Stimulated activated CD4-positive, alpha-beta T cell treated with anti-CD3 and anti-CD28 coated beads, Interleukin-12 subunit alpha, Interleukin-12 subunit beta, amount 100 ng/mL, for 4 hours (primary cell): Measurements from ENCODE around the gene SLCO3A1.
"Not testable (repeated sequence)": the region's sequence is repeated elsewhere in the genome, so short reads cannot be mapped to it uniquely, and the experiment has no call there.

ENCODE experiments used
- DNase-seq: peaks from one replicate; pipeline ENCODE4 v3.0.0-alpha.2; 2020

Gene SLCO3A1

GRCh38 chr15:91942720-91943394 lies 89.3 kb downstream of the SLCO3A1 start:
- peak; percentile 11 for DNase-seq

- DNase-seq = no peak
Observed at GRCh38 chr15:91944331-91944730, 90.8 kb downstream of the SLCO3A1 start.

DNA sequence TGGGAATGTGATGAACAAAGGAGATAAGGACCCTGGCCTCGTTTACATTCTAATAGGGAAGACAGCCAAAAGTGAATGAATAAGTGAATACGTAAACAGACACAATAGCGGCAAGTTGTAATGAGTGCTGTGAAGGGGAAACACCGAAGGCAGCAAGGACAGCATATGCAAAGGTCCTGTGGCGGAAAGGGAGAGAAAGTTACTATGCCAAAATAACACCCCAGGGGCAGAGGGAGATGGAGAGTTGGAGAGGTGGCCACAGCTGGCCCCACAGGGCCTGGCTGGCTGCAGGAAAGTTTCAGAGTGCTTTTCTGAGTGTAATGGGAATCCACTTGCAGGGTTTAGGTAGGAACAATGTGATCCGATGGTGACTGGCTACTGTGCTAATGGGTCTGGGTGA lies 91.9 kb downstream of the SLCO3A1 start:
- no peak for DNase-seq

DNA sequence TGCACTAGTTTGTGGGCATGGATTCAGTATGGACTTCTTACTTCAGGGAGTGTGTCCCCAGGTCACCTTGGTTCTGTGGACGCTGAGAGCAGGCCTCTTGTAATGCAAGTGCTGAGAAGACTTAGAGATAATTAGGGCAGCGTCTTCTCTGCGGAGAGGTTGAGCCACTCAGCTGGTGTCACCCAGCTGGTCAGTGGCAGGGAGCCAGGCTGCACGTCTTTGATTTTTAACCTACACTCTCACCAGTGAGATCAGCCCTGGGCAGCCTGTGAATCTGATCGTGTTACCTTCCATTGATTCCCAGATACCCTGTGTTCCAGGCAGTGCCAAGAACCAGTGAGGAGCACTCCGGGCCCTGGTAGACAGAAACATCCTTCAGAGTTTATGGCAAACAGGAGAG lies 92.6 kb downstream of the SLCO3A1 start:
- no peak for DNase-seq

DNA sequence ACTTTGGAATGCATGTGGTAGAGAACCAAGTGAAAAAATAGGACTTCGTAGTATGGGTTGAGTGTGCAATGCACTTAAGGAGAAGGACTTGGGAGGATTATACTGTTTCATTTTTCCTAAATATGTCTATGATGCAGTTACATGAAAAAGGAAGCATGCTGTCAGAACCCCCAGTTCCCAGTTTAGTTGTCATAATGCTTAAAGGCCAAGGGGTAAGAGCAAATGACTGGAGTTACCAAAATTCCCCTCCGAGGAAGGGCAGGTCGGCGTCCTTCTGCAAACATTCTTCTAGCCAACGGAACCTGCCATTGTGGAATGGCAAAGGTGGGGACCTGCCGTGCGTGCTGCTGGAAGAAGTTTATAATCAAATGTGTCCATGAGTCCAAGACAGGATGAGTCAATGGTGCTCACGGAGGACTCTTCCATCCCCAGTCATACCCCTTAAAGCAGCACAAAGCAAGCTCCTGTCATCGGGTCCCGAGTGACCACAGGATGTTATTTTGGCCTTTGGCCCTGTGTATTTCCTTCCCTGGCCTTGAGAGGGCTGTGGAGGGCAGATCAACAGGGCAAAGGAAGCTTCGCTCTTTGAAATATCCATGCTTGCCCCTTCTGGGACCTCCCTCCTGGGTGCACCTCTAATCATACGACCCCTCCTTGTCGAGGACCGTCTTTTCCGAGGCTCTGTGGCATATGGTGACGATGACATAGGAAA lies 93.2 kb downstream of the SLCO3A1 start:
- no peak for DNase-seq

- no peak for DNase-seq
Observed at GRCh38 chr15:91947293-91947679, 93.8 kb downstream of the SLCO3A1 start.

- no peak for DNase-seq
Observed at GRCh38 chr15:91947683-91948608, 94.4 kb downstream of the SLCO3A1 start.

DNA sequence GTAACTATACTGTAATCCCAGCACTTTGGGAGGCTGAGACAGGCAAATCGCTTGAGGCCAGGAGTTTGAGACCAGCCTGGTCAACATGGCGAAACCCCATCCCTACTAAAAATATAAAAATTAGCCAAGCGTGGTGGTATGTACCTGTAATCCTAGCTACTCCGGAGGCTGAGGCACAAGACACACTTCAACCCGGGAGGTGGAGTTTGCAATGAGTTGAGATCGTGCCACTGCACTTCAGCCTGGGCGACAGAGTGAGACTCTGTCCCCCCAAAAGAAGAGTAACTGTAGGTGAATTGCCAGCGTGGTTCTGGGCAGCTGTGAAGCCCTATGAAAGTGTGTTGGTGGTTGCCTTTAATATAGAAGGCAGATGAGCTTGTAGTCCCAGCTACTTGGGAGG lies 95.9 kb downstream of the SLCO3A1 start:
- DNase-seq = no peak

DNA sequence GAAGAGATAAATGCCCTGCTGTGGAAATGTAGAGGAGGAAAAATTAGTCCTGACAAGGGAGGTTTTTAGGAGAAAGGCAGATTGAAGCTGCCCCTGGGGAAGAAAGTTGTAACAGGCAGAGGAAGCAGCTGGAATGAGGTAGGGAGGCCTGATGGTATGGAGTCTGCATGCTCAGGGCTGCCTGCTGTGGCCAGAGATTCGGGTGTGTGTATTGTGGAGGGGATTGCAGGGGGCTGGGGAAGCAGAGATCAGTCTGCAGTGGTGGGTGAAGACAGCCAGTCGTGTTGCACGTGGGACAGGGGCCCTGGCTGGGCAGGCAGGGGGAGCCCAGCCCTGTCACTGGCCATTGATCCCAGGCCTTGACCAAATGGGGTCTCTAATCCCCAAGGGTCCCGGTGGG lies 96.5 kb downstream of the SLCO3A1 start:
- no peak for DNase-seq

GRCh38 chr15:91950631-91951329 lies 97.3 kb downstream of the SLCO3A1 start:
- DNase-seq = no peak

- no peak for DNase-seq
Observed at GRCh38 chr15:91952216-91952615, 98.7 kb downstream of the SLCO3A1 start.

DNA sequence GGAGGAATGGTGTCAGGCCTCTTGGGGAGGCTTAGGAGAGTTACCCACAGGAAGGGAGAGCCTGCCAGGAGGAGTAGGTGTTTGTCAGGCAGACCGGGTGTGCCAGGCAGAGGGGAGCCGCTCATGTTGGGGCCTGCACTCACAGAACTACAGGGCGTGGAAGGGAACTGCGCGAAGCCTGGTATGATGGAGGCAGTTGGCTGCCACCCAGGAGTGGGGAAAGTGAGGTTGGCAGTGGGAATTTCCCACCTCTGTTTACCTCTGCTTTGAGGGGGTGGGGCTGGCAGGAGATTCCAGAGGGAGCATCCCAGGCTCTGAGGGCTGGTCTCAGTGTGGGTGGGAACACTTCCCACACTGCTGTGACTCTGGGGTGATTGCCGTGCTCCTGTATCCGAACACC lies 99.9 kb downstream of the SLCO3A1 start:
- no peak for DNase-seq

- no peak for DNase-seq
Observed at GRCh38 chr15:91954292-91954691, 100.8 kb downstream of the SLCO3A1 start.

DNA sequence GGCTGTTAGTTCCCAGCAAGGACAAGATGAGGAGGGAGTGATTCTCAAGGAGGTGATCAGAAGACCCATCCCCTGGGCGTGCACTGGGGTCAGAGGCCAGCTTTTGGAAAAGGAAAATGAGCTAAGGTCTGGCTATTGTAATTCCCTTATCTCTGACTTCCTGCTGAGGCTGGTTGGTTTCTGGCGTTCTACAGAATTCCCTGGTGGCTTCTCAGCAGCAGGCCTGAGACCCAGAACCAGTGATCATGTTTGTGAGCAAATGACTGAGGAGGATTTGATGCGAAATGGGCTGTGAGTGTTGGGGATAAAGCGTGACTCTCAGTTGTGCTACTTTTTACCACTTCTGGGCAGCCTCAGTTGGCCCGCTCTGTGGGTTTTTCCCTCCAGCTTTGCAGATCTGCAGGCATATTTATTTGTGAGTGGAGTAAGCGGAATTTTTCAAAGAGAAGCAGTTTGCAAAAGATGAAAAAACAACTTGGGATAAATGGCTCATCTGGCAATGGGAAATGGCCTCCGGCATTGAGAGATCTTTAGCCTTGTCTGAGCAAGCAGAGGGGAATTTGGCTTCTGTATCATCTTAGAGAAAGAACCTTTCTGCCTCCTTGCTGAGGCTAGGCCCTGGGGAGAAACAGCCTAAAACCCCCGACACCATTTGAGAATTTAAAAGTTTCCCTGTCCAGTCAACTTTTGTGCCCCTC lies 102.7 kb downstream of the SLCO3A1 start:
- no peak for DNase-seq

DNA sequence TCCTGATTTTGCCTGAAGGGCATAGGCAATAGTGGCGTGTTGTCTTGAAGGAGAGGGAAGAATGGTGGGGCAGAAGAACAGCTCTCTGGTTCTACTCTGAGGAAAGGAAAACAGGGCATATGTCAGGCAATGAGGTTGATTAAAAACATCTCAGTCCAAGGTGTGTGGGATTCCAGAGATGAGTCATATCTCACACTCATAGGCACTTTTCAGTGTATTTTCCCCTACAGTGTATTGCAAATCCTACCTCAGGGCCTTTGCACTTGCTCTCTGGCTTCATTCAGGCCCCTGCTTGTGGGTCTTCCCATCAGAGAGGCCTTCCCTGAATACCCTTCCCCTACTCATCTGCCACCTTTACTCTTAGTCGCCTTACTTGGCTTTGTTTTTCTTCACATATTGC lies 107.8 kb downstream of the SLCO3A1 start:
- DNase-seq = no peak

DNA sequence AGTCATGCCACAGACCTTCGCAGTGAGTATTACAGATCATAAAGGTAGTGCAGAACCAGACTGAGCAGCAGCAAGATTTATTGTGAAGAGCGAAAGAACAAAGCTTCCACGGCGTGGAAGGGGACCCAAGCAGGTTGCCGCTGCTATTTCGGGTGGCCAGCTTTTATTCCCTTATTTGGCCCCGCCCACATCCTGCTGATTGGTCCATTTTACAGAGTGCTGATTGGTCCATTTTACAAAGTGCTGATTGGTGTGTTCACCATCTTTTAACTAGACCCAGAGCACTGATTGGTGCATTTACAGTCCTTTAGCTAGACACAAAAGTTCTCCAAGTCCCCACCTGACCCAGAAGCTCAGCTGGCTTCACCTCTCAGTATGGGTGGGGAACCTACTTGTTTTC lies 110.2 kb downstream of the SLCO3A1 start:
- DNase-seq = not testable (repeated sequence)

GRCh38 chr15:91965501-91966193 lies 112.1 kb downstream of the SLCO3A1 start:
- DNase-seq = no peak

GRCh38 chr15:91966194-91966552 lies 112.7 kb downstream of the SLCO3A1 start:
- no peak for DNase-seq

- no peak for DNase-seq
Observed at GRCh38 chr15:91967935-91968606, 114.6 kb downstream of the SLCO3A1 start.

DNA sequence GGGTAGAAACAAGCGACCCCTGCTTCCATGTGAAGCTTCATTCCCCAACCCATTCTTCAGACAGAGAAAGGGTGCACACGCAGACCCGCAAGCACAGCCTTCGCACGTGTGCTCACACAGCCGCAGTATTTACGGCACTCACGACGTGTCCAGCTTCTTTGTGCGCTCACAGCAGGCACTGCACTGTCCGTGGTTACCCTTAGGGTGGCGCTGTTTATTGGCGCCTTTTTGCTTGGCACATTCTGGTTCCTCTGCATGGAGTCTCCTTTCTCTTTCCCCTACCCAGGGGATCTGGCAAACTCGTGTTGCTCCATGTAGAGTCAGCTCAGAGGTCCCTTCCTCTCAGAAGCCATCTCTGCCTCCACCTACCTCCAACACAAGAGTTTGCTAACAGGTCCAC lies 115.1 kb downstream of the SLCO3A1 start:
- DNase-seq = no peak

DNA sequence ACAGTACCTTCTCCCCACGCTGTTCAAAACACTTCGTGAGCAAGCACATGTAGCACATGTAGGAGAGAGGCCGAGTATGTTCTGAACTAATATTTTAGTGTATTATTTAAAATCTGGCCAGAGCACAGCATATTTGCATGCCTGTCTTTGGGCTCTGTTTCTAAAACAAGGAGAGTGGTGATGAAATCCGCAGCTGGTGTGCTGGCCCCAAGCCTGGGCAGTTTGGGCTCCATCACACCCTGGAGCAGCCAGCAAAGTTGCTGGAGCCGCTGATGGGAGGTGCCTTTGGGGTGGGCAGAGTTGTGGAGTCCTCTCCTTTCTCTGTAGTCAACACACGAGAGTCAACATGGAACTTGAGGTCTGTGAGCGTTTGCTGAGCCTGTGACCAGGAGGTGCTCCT lies 116.6 kb downstream of the SLCO3A1 start:
- no peak for DNase-seq
